HG03139 (cell line): ENCODE results near the gene APBA2.

Experiments used
- ATAC-seq: cut with Tn5 transposase; IDR thresholded peaks from one replicate; pipeline ENCODE4 v1.9.1; 2021; ENCODE audit not compliant: unreplicated experiment

APBA2 gene

GRCh38 chr15:28933710-28934445 is 48.1 kb downstream of the APBA2 start:
- no peak for ATAC-seq

- no peak for ATAC-seq
Measured at GRCh38 chr15:28934645-28935044, 48.9 kb downstream of the APBA2 start.

- ATAC-seq: no peak
Measured at GRCh38 chr15:28935316-28935715, 49.5 kb downstream of the APBA2 start.

GRCh38 chr15:28936081-28936480 is 50.3 kb downstream of the APBA2 start:
- ATAC-seq: no peak

GRCh38 chr15:28936481-28936881 is 50.7 kb downstream of the APBA2 start:
- no peak for ATAC-seq

- no peak for ATAC-seq
Measured at GRCh38 chr15:28937271-28937670, 51.5 kb downstream of the APBA2 start.

- ATAC-seq: no peak
Measured at GRCh38 chr15:28942046-28942445, 56.3 kb downstream of the APBA2 start.

GRCh38 chr15:28942571-28942970 is 56.8 kb downstream of the APBA2 start:
- no peak for ATAC-seq

- no peak for ATAC-seq
Measured at GRCh38 chr15:28943146-28943545, 57.4 kb downstream of the APBA2 start.

- ATAC-seq: no peak
Measured at GRCh38 chr15:28943611-28944230, 57.9 kb downstream of the APBA2 start.

GRCh38 chr15:28944286-28944685 is 58.5 kb downstream of the APBA2 start:
- ATAC-seq: no peak

- no peak for ATAC-seq
Measured at GRCh38 chr15:28944696-28945300, 59.0 kb downstream of the APBA2 start.

GRCh38 chr15:28945626-28946230 is 60.0 kb downstream of the APBA2 start:
- ATAC-seq: no peak

GRCh38 chr15:28946803-28947202 is 61.0 kb downstream of the APBA2 start:
- no peak for ATAC-seq

GRCh38 chr15:28947221-28947674 is 61.5 kb downstream of the APBA2 start:
- ATAC-seq: no peak

- no peak for ATAC-seq
Measured at GRCh38 chr15:28948036-28948435, 62.3 kb downstream of the APBA2 start.

- no peak for ATAC-seq
Measured at GRCh38 chr15:28950916-28951315, 65.1 kb downstream of the APBA2 start.

- no peak for ATAC-seq
Measured at GRCh38 chr15:28952666-28953491, 67.1 kb downstream of the APBA2 start.

- ATAC-seq: no peak
Measured at GRCh38 chr15:28953573-28954195, 67.9 kb downstream of the APBA2 start.

- no peak for ATAC-seq
Measured at GRCh38 chr15:28954466-28955159, 68.8 kb downstream of the APBA2 start.
